ENCODE data around the gene ITGAD. TPM values are rescaled to one million over a fixed set of nuclear protein-coding genes. Genes with fewer than 3 reads are reported as not detected.

ITGAD gene
- total and polyA plus RNA-seq, 8 donors: 0.04 to 0.35 (median 0.24) TPM; not detected in 2

DNA sequence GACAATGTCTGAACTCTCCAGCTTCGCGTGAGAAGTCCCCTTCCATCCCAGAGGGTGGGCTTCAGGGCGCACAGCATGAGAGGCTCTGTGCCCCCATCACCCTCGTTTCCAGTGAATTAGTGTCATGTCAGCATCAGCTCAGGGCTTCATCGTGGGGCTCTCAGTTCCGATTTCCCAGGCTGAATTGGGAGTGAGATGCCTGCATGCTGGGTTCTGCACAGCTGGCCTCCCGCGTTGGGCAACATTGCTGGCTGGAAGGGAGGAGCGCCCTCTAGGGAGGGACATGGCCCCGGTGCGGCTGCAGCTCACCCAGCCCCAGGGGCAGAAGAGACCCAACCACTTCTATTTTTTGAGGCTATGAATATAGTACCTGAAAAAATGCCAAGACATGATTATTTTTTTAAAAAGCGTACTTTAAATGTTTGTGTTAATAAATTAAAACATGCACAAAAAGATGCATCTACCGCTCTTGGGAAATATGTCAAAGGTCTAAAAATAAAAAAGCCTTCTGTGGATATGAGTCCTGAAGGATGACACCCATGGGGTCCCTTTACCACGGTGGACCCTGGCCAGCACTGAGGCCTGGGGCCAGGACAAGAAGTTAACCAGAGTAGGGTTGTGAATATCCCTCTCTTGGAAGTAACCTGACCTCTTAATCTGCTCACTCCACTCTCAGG, 10.5 kb upstream of the ITGAD start:
- intact Hi-C loops (cut with DNase I): no loop called here
- Histone ChIP-seq H3K36me3 (peaks cover 0 to 55% of the 10 kb centered on the region in 2 donors), H3K9me3 (no peaks in the 10 kb centered on the region), H3K27me3 (peaks cover 0 to 39% of the 10 kb centered on the region in 2 donors), H3K27ac (no peak overlapping the region), H3K4me3 (no peak overlapping the region), H3K4me1 (no peaks in the 10 kb centered on the region)
- DNase-seq (peak; percentile 18 to 94 (median 61)), ATAC-seq (peak; percentile 96)
- TF ChIP-seq, protein P1, sequence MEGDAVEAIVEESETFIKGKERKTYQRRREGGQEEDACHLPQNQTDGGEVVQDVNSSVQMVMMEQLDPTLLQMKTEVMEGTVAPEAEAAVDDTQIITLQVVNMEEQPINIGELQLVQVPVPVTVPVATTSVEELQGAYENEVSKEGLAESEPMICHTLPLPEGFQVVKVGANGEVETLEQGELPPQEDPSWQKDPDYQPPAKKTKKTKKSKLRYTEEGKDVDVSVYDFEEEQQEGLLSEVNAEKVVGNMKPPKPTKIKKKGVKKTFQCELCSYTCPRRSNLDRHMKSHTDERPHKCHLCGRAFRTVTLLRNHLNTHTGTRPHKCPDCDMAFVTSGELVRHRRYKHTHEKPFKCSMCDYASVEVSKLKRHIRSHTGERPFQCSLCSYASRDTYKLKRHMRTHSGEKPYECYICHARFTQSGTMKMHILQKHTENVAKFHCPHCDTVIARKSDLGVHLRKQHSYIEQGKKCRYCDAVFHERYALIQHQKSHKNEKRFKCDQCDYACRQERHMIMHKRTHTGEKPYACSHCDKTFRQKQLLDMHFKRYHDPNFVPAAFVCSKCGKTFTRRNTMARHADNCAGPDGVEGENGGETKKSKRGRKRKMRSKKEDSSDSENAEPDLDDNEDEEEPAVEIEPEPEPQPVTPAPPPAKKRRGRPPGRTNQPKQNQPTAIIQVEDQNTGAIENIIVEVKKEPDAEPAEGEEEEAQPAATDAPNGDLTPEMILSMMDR (IDR thresholded peaks at IDR 0.05): peak; percentile 69 to 79

DNA sequence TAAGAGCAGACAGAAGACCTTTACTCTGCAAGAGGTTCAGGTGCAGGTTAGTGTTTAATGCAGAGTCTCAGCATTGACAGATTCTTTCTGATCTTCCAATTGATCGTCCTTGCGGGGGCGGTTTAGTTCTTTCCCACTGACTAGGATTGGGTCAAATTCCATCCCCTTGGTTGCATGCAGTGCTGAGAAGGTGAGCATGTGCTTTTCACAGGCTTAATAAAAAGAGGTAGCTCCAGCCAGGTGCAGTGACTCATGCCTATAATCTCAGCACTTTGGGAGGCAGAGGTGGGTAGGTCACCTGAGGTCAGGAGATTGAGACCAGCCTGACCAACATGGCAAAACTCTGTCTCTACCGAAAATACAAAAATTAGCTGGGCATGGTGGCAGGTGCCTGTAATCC, 7.5 kb upstream of the ITGAD start:
- peaks cover 0 to 25% of the 10 kb centered on the region in 2 donors for H3K36me3 ChIP-seq
- DNase-seq (no peak), ATAC-seq (no peak)
- TF ChIP-seq, protein P1 (IDR thresholded peaks at IDR 0.05): no peak
- H3K27ac ChIP-seq: no peak overlapping the region
- H3K27me3 ChIP-seq: peaks cover 0 to 46% of the 10 kb centered on the region in 2 donors
- H3K4me1 ChIP-seq: no peaks in the 10 kb centered on the region
- no peak overlapping the region for H3K4me3 ChIP-seq
- no peaks in the 10 kb centered on the region for H3K9me3 ChIP-seq
- intact Hi-C loops (cut with DNase I): no loop called here

DNA sequence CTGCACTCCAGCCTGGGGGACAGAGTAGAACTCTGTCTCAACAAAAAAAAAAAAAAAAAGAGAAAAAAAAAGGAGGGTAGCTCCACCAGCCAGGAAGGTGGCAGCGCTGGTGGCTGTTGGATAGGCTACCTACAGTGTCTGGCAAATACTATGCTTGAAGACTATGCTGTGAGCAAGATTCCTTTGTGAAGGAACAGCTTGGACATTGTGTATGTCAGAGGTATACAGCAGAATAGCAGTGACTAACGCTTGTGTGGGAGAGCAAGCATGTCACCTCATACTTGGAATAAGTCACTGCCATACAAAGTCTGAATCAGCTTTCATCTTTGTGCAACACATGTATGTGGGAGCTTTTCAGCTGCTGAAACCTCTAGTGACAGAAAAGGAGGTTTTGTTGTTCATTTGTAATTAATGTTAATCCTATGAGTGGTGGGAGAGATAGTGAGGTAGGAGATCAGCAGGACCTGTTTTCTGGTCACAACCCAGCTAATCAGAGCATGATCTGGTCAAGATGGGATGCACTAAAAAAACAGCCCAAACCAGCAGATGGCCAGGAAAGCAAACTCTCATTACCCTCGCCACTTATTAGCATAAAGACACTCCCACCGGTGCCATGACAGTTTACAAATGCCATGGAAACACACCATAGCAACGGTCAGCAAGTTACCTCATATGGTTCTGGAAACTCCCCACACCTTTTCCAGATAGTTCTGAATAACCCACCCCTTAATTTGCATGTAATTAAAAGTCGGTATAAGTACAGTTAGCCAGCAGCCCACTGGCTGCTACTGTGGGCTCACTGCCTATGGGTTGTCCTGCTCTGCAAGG, 6.8 kb upstream of the ITGAD start:
- peak; percentile 30 for ATAC-seq
- Histone ChIP-seq H3K27me3 (peaks cover 0 to 46% of the 10 kb centered on the region in 2 donors), H3K9me3 (no peaks in the 10 kb centered on the region), H3K36me3 (peaks cover 0 to 18% of the 10 kb centered on the region in 2 donors), H3K4me1 (no peaks in the 10 kb centered on the region), H3K4me3 (no peak overlapping the region), H3K27ac (no peak overlapping the region)
- intact Hi-C loops (cut with DNase I): no loop called here
- DNase-seq: no peak
- TF ChIP-seq, protein P1 (IDR thresholded peaks at IDR 0.05): no peak

DNA sequence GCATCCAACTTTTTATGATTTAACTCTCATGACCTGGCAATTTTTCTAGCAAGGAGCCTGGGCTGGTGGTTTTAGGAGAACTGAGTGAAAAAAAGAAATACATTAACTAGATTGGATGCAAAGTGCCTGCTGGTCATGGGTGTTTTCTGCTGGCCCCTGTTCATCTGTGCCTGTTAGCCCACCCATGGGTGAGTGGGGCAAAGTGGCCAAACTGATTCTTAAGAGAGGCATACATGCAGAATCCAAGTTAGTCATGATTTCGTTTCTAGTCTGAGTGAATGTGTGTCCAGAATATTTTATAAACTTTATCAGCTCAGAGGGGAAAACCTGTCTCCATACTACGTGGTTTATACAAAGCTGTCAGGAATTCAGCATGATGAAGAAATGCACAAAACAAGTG, 4.6 kb upstream of the ITGAD start:
- ATAC-seq (no peak), DNase-seq (no peak)
- H3K27ac ChIP-seq: no peak overlapping the region
- H3K36me3 ChIP-seq: no peaks in the 10 kb centered on the region
- intact Hi-C loops (cut with DNase I): no loop called here
- no peak overlapping the region for H3K4me3 ChIP-seq
- H3K27me3 ChIP-seq: peaks cover 0 to 38% of the 10 kb centered on the region in 2 donors
- no peaks in the 10 kb centered on the region for H3K4me1 ChIP-seq
- TF ChIP-seq, protein P1 (IDR thresholded peaks at IDR 0.05): no peak
- H3K9me3 ChIP-seq: no peaks in the 10 kb centered on the region

DNA sequence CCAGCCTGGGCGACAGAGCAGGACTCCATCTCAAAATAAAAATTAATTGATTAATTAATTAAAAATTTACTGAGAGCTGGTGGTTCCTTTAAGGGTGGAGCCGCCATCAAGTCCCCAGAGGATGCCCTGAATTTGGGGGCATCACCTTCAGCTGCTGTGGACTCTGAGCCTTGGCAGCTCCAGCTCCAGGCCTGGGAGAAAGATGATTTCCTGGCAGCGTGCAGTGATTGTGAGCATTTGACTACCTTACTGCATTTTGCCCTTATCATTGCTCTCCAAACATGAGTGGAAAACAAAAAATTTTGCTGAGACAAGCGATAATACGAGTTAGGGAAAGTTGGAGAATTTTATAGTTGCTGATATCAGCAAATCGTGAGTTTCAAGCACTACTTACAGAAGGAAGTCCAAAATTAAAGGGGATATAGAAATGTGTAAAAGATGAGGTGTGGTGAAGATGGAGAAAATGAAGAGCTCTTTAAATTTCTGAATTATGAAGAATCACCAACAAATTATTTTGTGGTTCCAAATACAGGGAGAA, 2.6 kb upstream of the ITGAD start:
- no peak for ATAC-seq

More for the DNA sequence above, 2.6 kb upstream of the ITGAD start:
- intact Hi-C loops (cut with DNase I): no loop called here
- no peak for DNase-seq
- Histone ChIP-seq H3K4me1 (no peaks in the 10 kb centered on the region), H3K27ac (no peak overlapping the region), H3K27me3 (peaks cover 0 to 30% of the 10 kb centered on the region in 2 donors), H3K36me3 (no peaks in the 10 kb centered on the region), H3K4me3 (no peak overlapping the region), H3K9me3 (no peaks in the 10 kb centered on the region)
- TF ChIP-seq, protein P1 (IDR thresholded peaks at IDR 0.05): no peak
